Measurements from ENCODE around the gene MOGAT3.
"Not testable (repeated sequence)": the region's sequence is repeated elsewhere in the genome, so short reads cannot be mapped to it uniquely, and the experiment has no call there.

Gene MOGAT3

GRCh38 chr7:101203740-101204738 lies 3.2 kb upstream of the MOGAT3 start:
- not testable (repeated sequence) for DNase-seq (ENCODE audit: low read depth in 2 of 2)

GRCh38 chr7:101202603-101202918 lies 1.7 kb upstream of the MOGAT3 start:
- DNase-seq (ENCODE audit: low read depth in 2 of 2): no peak

GRCh38 chr7:101201695-101202602 lies 1.1 kb upstream of the MOGAT3 start:
- no peak for DNase-seq (ENCODE audit: low read depth in 2 of 2)

- no peak for DNase-seq (ENCODE audit: low read depth in 2 of 2)
These were observed 353 bp downstream of the MOGAT3 start for GRCh38 chr7:101200504-101200861.

- DNase-seq (ENCODE audit: low read depth in 2 of 2): not testable (repeated sequence)
These were observed 1.3 kb downstream of the MOGAT3 start for GRCh38 chr7:101199522-101199921.

GRCh38 chr7:101198476-101198875 lies 2.4 kb downstream of the MOGAT3 start:
- no peak for DNase-seq (ENCODE audit: low read depth in 2 of 2)

GRCh38 chr7:101197991-101198390 lies 2.8 kb downstream of the MOGAT3 start:
- no peak for DNase-seq (ENCODE audit: low read depth in 2 of 2)

- no peak for DNase-seq (ENCODE audit: low read depth in 2 of 2)
These were observed 5.0 kb downstream of the MOGAT3 start for GRCh38 chr7:101195884-101196283.

GRCh38 chr7:101189109-101189508 lies 11.7 kb downstream of the MOGAT3 start:
- DNase-seq (ENCODE audit: low read depth in 2 of 2): no peak

- DNase-seq (ENCODE audit: low read depth in 2 of 2): no peak
These were observed 13.9 kb downstream of the MOGAT3 start for GRCh38 chr7:101186844-101187428.

GRCh38 chr7:101186194-101186593 lies 14.6 kb downstream of the MOGAT3 start:
- DNase-seq (ENCODE audit: low read depth in 2 of 2): no peak

- DNase-seq (ENCODE audit: low read depth in 2 of 2): no peak
These were observed 15.5 kb downstream of the MOGAT3 start for GRCh38 chr7:101185258-101185839.

- no peak for DNase-seq (ENCODE audit: low read depth in 2 of 2)
These were observed 20.6 kb downstream of the MOGAT3 start, which contains the start of gene NAT16 for GRCh38 chr7:101180130-101180755. Gene NAT16 (minus strand): TSS chr7:101180293. CDS start chr7:101174807, 5,486 bp downstream.

GRCh38 chr7:101179713-101180112 lies 21.1 kb downstream of the MOGAT3 start:
- DNase-seq (ENCODE audit: low read depth in 2 of 2): no peak

GRCh38 chr7:101179117-101179516 lies 21.7 kb downstream of the MOGAT3 start:
- DNase-seq (ENCODE audit: low read depth in 2 of 2): no peak

- DNase-seq (ENCODE audit: low read depth in 2 of 2): no peak
These were observed 23.2 kb downstream of the MOGAT3 start for GRCh38 chr7:101177644-101178043.

- DNase-seq (ENCODE audit: low read depth in 2 of 2): no peak
These were observed 25.2 kb downstream of the MOGAT3 start for GRCh38 chr7:101175664-101176063.

- no peak for DNase-seq (ENCODE audit: low read depth in 2 of 2)
These were observed 26.4 kb downstream of the MOGAT3 start for GRCh38 chr7:101174322-101174854.

GRCh38 chr7:101173752-101174244 lies 27.0 kb downstream of the MOGAT3 start:
- peak in 1 of 2 donors; percentile 31 for DNase-seq (ENCODE audit: low read depth in 2 of 2)

- DNase-seq (ENCODE audit: low read depth in 2 of 2): no peak
These were observed 27.7 kb downstream of the MOGAT3 start for GRCh38 chr7:101172854-101173751.
